GM19455 (cell line): ENCODE measurements around the gene DCAF16.

Experiments
- ATAC-seq: cut with Tn5 transposase; IDR thresholded peaks from one replicate; pipeline ENCODE4 v1.9.1; 2021; ENCODE audit not compliant: unreplicated experiment

The DCAF16 gene

DNA sequence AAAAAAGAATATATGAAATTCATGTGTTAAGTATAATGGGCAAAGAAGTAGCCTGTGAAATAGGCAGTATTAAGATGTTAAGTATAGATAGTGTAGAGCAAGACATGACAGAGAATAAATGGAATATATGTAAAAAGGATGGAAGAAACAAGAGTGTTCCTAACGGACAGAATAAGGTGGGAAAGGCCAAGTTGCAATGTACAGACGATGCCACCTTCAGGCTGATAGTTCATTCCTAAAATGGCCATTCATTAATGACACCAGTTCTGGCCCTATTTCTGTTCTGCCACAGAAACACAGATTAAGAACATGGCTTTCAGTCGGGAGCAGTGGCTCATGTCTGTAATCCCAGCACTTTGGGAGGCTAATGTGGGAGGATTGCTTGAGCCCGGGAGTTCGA lies 24.7 kb downstream of the DCAF16 start:
- ATAC-seq = no peak

DNA sequence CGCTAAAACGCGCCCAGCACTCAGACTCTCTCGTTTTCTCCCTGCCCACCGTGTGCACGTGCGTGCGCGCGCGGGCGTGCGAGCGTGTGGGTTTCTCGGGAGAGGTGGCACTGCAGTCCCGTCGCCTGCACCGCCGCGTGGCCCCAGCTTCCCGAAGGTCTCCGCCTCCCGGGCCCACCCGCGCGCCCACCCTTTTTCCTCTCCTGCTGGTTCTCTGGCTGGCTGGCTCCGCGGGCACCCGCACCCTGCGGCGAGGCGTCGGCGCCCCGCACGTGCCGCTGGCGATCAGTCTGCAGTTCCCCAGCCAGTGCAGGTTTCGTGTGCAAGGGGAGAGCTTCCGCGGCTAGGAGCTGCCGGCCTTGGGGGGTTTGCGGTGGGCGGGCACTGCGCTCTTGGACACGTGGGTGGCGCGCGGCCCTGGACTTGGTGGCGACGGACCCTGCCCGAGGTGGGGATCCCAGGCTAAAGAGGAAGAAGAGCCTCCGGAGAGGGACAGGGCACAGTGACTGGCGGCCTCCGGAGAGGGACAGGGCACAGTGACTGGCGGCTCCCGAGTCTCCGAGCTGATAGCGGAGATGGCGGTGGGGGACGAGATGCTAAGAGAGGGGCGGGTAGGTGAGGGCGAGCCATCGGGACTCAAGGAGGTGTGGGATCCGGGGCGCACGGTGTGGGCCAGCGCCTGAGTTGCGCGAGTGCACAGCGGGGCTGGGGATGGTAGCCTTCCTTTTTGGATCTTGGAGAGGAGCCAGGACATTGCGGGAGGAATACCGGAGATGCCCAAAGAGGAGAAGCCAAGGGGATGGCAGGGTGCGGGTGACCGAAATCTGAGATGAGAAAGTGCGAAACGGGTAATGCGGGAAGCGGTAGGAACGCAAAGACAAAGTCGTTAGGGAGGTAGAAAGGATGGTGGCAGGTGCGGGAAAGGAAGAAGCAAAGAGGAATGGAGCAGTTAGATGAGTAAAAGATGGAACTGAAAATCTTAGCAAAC lies 29.0 kb downstream of the DCAF16 start, which contains the start of gene FAM184B:
TSS of gene FAM184B (minus strand) at position 322 of the 988 bp plus-strand sequence. CDS start 322 bp downstream, outside the sequence.
- ATAC-seq = no peak

DNA sequence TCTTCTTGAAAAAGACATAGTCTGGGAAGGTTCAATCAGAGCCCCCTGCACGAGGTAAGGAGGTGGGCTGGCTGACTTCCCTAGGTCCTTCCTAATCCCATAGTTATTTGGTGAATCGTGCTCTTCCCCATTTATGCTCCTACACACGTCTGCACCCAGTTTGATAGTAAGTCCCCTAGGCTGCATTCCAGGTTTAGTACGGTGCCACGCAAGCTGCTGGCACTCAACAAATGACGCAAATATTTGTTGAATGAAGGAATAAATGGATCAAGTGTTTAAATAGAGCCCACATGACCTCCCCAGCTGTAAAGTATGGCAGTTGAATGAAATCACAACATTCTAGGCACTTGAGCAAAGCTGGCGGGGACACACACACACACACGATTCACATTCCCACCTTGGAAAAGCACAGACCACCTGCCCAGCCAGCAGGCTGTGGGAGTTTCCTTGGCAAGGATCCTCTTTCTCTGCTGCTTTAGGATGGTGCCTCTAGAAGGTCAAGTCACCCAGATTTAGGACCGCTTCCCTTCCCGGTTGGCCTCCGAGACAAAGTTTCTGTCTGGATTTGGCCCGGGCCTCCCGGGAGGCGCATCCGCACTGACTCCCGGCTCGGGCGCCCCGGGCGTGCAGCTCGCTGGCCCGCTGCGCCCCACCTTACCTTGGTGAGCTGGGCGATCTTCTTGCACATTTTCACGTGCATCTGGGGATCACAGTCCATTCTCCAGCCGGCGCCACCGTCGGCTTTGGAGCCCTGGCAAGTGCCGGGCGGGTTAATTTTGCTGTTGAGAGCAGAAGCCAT lies 29.9 kb downstream of the DCAF16 start:
- no peak for ATAC-seq

DNA sequence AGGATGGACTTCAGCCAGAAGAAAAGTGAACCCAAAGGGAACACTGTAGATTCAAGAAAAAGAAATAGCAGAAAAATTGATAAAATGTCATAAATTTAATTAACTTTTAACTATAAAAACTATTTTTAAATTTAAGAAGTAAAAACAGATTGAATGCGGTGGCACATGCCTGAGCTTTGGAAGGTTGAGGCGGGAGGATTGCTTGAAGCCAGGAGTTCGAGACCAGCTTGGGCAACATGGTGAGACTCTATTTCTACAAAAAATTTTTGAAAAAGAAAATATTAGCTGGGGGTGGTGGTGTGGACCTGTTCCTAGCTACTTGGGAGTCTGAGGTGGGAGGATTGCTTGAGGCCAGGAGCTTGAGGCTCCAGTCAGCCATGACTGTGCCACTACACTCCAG lies 32.1 kb downstream of the DCAF16 start:
- no peak for ATAC-seq

DNA sequence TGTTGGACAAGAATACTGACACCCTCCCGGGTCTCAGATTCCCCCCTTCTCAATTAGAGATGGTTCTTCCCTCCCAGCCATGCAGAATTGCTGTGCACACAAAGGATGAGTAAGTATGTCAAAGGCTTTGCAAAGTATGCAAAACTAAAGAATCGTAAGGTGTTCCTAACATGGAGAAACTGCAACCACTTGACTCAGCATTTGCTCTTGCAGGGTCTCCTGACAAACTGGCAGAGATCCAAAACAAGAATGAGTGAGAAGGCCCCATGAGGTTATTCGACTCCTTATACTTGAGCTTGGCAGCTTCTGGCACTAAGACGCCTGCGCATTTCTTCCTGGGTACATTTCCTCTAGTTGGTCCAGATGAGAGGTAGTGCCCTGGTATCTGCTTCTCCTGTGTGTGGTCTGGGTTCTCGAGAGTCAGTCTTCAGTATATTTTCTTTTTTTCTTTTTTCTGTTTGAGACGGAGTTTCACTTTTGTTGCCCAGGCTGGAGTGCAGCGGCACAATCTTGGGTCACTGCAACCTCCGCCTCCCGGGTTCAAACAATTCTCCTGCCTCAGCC lies 37.3 kb downstream of the DCAF16 start:
- ATAC-seq = no peak

DNA sequence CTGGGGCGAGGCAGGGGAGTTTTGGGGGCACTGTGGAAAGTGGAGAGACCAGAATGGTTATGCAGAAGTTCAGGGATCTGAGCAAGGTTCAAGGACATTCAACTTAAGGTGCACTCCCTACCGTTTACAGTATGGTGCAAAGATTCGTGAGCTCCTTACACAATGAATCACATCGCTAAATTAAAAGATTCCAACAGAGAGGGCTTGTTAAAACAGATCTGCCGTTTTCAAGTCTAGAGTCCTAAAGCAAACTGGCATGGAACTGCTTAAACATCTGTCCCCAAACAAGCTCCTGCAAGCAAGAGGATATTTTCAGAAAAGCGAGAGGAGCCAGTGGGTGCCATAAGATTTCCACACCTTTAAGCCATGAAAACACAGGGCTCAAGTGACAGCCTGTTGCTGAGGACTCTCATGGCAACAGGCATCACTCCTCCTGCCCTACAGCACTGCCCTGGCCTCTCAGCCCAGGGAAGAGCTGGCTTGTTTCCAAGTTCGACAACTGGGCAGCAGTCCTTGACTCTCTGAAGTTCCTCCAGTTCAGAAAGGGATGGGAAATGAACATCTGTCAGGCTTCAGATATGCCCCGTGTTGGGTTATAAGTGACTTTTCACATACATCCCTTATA lies 39.2 kb downstream of the DCAF16 start:
- no peak for ATAC-seq

DNA sequence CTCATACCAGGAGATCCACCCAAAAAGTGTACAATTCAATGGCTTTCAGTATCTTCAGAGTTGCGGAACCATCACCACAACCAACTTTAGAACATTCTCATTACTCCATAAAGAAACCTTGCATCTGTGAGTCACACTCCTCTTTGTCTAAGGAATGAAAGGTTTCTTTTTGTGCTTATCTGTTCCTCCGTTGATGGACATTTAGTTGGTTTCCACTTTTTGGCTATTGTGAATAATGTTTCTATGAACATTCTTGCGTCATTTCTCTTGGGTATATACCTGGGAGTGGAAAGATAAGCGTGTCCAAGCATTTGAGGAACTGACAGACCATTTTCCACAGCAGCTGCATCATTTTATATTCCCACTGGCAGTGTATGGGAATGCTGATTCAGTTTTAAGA lies 39.7 kb downstream of the DCAF16 start:
- no peak for ATAC-seq

DNA sequence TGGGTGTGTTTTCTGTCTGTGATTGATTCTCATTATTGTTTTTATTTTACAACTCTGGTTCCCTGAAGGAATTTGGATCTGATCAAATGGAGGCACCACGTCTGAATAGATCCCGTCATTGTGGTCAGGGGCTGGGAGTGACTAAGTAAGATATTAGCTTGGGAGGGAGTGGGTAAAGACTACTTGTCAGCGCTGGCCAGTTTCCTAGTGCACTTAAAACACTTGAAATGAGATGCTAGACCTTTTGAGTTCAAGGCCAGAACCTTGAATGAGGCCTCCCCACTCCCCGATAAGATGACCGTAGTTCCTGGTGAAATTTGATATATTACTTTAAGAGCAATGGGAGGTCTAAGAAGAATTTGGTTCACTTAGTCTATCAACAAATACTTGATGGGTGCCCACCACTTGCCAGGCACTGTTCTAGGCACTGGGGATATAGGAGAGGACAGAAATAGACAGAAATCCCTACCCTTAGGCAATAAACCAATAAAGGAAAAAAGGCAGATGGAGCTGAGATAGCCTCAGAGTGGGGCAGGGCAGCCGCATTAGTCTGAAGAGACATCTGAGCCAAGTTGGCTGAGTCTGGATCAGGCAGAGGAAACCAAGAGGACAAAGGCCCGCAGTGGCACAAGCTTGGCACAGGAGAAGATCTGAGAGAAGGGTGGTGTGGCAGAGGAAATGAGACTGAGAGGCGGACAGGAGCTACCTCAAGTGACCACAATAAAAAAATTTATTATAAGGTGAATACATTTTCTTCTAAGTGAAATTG lies 41.0 kb downstream of the DCAF16 start:
- ATAC-seq = no peak

DNA sequence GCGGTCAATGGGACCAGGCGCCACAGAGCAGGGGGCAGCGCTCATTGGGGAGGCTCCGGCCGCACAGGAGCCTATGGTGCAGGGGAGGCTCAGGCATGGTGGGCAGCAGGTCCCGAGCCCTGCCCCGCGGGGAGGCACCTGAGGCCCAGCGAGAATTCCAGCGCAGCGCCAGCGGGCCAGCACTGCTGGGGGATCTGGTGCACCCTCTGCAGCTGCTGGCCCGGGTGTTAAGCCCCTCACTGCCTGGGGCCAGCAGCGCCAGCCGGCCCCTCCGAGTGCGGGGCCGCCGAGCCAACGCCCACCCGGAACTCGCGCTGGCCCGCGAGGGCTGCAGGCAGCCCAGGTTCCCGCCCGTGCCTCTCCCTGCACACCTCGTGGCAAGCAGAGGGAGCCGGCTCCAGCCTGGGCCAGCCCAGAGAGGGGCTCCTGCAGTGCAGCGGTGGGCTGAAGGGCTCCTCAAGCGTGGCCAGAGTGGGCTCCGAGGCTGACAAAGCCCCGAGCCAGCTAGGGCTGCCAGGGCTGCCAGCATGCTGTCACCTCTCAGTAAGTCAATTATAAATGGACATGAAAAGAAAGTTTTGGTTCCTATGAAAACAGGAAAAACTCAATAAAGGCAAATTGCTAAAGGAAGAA lies 43.6 kb downstream of the DCAF16 start:
- ATAC-seq = no peak

DNA sequence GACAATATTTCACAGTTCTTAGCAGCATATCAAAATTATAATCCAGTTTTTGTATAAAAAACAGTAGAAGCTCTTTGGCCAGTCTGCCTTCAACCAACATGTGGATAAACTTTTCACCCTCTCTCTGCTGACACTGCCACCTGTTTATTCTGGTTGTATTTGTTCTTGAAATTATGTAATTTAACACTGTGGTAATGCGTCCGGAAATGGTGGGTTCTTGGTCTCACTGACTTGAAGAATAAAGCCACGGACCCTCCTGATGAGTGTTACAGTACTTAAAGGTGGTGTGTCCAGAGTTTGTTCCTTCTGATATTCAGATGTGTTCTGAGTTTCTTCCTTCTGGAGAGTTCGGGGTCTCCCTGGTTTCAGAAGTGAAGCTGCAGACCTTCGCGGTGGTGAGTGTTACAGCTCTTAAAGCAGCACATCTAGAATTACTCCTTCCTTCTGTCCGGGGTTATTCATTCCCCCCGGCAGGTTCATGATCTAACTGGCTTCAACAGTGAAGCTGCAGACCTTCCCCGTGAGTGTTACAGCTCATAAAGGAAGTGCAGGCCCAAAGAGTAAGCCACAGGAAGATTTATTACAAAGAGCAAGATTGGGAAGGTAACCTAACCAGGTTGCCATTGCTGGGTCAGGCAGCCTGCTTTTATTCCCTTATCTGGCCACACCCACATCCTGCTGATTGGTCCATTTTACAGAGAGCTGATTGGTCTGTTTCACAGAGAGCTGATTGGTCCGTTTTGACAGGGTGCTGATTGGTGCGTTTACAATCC lies 44.9 kb downstream of the DCAF16 start:
- ATAC-seq = no peak

DNA sequence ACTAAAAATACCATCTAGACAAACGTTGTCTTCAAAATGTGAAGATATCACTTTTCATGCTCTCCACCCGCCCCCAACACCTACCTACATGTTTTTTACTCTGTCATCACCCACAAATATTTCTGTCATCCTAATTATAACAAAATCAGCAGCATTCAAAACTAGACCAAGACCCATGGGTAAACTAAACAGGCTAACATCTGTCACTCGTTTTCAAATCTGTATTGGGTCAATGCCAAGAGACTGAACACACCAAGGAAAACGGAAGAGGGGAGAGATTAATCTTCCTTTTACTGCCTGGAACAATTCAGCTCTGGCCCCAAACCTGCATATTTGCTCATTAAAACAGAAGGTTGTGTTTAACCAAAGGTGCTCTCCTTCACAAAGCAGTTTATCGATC lies 46.6 kb downstream of the DCAF16 start:
- no peak for ATAC-seq

DNA sequence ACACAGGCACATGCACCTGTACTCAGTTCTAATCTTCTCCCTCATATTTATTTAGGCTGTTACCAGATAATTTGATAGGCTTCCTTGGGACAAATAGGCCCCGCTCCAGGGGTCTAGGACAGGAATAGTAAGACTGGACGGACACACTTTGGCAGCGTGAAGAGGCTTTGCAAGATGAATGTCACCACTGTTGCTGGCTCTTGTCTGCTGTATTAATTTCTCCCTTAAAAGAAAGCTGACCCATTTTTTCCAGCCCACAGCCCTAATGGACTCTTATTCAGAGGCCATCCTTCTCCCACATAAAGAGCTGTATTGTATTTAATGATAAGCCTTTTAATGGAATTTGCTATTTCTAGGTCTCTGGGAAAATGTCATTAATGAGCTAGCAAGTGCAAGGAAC lies 47.1 kb downstream of the DCAF16 start:
- ATAC-seq = no peak

DNA sequence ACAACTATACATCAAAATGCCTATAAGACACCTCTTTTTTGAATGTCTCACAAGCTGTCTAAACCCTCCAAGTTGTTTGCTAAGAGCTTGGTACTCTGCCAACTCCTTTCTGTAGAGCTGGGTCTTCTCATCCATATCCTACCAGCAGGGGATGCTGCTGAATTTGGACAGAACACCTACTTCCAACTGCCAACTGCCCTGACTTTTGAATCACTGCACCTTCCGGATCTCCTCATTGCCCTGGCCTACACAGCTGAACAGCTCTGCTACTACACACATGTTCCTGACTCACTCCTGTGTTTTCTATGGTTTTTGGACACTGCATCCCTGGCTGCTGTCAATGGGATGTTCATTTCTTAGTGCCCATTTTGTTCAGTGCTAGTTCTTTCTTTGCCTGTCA lies 47.8 kb downstream of the DCAF16 start:
- ATAC-seq = no peak

DNA sequence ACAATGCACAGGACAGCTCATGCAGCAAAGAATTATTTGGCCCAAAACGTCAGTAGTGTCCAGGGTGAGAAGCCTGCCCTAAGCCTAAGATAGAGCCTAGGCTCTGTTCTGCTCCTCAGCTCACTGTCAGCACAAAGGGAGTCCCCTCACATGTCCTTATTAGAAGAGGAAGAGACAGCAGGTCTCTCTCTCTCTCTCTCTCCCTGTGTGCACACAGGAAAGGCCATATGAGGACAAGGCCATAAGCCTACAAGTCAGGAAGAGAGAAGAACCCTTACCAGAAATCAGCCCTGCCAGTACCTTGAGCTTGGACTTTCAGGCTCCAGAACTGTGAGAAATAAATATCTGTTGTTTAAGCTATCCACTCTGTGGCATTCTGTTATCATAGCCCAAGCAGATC lies 49.5 kb downstream of the DCAF16 start:
- no peak for ATAC-seq

DNA sequence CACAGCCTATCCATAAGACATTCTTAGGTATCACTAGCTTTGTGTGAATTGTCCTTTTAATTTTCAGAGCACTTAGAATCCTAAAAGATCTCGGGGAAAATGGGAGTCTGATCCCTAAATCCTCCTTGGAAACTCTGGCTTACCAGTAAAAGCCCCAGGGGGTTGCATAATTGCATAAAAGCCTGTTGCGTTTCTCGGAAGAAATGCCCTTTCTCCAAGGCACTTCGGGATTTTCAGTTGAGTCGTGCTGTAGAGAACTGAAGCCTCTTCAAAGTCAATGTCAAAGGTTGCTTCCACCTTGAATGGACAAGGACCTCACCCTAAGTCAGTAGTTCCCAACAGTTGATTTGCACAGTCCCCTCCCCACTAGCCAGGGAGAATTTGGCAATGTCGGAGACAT lies 49.9 kb downstream of the DCAF16 start:
- ATAC-seq = no peak

DNA sequence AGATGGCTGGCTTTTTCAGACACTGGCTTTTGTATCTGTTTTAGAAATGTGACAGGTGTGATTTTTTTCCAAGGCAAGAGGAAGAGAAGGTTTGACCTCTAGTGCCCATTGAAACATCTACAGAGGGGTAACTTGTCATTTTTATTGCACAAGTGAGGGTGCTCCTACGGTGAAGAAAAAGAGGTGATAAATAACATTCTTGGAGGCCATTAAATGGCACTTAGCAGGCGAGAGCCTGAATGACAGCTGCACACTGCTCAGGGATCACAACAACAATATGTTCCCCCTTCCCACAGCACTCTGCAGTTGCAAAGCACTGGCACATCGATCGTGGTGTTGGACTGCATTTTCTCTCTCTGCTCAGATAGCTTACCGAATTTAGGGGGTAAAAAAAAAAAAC lies 52.1 kb downstream of the DCAF16 start:
- ATAC-seq = no peak

DNA sequence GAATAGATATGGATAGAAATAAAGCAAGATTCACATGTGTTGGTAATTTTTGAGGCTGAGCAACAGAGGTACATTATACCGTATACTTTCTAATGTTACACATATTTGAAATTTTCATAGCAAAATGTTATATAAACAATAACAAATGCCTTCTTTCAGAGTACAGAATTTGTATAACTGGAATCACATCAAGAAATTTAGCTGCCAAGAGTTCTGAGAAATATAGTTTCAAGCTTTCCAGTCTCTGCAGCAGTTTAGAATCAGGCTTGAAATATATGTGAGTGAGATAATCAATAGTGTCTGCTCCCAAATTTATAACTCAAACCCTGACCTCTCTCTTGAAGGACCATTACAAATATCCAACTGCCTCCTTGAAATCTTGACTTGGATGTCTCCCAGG lies 52.9 kb downstream of the DCAF16 start:
- ATAC-seq = no peak

DNA sequence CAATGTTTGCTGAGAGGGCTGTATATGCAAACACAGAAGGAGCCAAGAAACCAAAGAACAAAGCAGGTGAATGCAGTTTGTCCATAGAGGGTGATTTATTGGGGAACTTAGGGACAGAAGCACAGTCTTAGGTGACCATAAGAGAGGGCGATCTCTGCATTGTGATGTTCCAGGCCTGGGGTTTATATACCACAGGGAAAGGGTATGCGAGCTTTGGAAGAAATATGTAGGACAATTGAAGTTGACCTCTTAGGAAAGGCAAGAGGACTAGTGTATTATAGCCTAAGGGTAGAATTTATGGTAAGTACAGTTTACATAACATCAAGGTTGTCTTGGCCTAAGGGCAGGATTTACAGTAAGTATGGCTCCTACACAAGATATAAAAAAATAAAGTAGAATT lies 56.9 kb downstream of the DCAF16 start:
- no peak for ATAC-seq
